GM21526 (cell line): ENCODE results near the gene TSEN34.
"Not testable (repeated sequence)": the region's sequence is repeated elsewhere in the genome, so short reads cannot be mapped to it uniquely, and the experiment has no call there.

Experiments used
- ATAC-seq: cut with Tn5 transposase; IDR thresholded peaks from one replicate; pipeline ENCODE4 v1.9.1; 2021; ENCODE audit warnings: moderate library complexity; ENCODE audit not compliant: unreplicated experiment, low FRiP score

Gene TSEN34

DNA sequence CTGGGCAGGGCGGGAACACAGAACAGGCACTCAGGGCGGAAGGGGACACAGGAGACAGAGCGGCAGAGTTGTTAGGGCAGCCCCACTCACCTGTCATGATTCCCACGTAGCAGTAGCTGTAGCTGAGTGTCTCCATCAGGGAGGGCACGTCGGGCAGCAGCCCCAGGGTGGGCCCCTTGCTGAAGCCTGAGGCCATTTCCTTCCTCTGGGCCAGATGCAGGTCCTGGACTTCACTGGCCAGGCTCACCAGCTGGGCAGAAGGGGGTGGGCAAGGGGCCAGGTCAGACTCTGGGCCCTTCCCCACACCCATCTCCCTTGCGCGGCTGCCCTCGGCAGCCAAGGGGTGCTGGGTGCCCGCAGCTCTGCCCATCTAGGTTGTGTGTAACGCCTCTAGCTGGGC lies 7.7 kb upstream of the TSEN34 start:
- ATAC-seq = no peak

DNA sequence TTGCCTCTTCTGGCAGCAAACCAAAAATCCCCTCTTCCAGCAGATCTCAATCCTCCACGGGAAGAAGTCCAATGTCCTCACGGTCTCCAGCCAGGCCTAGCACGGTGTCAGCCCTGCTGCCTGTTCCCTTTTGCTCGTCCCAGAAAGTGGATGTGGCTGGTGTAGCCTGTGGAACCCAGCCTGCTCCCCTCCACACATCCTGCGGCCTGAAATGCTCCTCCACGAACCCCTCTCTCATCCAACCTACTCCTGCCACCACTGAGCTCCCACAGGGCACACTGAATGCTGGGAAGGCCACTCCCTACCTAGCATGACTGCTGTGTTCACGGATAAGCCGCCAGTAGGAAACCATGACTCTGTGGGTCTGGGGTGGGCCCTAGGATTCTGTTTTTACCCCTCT lies 4.8 kb upstream of the TSEN34 start:
- ATAC-seq = no peak

DNA sequence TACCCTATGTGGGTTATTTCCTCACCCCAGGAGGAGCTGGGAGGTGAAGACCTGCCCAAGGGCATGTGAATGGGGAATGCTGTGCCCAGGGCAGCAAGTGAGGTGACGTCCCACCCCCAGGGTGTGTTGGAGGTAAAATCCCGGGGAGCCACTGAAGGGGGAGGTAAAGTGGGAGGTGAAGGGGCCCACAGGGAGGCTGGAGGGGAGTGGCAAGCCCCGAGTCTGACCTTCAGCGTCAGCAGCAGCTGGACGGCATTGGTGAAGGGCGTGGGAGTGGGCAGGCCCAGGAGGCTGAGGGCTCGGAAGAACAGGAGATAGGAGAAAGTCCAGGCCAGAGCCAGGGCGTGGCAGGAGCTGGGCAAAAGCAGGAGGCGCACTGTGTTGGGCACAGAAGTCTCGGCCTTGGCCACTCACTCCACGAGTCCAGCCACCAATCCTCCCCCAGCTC lies 4.2 kb upstream of the TSEN34 start:
- ATAC-seq = no peak

DNA sequence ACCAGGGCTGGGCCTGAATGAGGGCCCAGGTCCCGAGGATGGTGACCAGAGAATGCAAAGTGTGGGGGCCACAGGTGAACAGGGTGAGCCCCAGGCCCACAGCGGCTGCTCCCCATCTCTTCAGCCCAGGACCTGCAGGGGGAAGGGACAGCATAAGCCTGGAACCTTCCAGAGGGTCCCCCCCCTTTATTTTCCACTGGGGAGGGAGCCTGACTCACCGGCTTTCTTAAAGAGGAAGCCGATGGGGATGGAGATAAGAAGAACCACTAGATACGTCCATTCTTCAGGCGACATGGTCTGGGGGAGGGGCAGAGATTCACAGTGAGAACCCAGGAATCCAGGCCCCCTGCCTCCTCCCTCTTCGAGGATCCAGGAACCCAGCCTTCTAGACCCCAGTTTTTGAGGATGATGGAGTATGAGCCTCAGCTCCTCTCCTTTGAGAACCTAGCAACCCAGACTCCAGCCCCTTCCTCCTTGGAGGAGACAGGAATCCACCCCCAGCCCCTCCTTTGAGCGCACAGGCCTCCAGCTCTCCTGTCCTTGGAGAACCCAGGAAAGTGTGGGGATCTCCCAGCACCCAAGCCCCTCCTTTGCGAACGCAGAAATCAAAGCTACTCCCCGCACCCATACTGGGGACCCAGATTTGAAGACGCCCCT lies 2.8 kb upstream of the TSEN34 start:
- no peak for ATAC-seq

DNA sequence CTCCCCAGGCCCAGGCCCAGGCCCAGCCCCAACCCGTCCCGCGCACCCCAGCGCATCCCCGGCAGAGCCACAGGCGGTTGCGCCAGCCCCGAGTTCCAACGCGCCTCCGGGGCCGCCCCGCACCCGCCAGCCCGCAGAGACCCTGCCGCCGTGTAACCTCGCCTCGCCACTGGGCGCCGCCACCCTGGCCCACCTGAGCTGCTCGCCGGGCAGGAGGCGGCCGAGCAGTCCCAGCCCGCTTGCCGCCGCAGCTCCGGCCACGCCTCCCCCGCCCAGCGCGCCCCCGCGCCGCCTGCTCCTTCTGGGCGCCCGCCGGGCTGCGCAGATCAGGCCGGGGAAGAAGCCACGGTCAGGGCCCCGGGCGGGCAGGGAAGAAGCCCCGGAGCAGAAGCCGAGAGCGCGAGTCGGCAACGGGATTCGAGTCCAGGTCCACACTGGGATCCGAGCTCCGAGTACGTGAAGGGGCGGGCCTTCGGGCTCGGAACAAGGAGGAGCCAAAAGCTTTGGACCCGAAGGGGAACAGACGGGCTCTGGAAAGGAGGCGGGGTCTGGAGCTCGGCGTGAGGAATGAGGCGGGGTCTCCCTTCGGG lies 1.9 kb upstream of the TSEN34 start, which contains the start of gene MBOAT7:
TSS of gene MBOAT7 (minus strand) at position 436 of the 590 bp plus-strand sequence. CDS start 1,072 bp downstream, outside the sequence.
- ATAC-seq = peak; percentile 15

DNA sequence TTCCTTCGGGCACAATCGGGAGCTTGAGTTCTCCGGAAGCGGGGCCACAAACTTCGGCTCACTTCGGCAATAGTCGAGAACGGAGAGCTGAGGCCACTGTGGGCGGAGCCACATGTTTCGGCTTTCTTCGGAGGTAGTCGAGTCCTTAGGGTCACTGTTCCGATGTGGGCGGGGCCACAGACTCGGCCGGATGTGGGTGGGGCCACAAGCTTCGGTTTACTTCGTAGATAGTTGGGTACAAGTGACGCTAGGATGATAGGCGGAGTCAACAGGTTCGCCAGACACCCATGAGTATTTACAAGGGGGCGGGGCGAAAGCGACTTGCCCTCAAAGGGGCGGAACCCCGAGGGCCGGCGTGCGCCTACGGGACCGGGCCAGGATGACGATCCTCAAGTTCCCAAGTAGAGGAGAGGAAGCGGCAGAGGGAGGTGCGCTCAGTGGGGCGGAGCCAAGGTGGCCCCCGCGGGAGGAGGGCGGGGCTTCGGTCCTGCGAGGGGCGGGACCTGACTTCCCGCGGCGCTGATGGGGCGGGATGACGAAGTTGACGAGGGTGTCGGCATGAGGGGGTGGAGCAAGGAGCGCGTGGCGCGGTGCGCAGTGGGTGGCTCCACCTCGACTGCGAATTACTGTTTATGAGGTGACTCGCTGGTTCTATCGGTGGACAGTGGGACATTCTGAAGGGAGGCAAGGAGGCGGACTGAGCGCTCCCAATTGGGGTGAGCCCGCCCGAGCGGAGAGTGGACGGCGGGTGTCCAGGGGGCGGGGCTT lies 1.2 kb upstream of the TSEN34 start:
- peak; percentile 43 for ATAC-seq

DNA sequence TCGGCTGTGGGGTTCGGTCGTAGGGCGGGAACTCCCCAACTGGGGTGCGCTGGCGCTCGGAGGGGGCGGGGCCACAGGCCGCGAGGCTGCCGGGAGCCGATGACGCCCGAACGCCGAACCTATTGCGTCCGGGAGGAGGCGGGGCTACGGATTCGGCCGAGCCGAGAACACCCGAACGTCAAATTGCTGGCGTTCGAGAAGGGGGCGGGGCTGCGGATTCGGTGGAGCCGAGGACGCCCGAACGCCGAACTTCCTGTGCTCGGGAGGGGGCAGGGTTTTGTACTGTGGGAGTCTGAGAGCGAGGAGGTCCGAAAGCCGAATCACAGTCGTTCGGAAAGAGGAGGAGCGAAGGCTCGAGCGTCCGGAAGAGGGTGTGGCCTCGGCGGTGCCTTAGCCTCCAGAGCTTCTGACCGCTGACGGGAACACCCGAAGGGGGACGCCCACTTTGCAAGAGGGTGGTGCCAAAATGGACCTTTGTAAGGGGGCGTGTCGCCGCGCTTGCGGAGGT lies 551 bp upstream of the TSEN34 start:
- ATAC-seq = peak; percentile 47

DNA sequence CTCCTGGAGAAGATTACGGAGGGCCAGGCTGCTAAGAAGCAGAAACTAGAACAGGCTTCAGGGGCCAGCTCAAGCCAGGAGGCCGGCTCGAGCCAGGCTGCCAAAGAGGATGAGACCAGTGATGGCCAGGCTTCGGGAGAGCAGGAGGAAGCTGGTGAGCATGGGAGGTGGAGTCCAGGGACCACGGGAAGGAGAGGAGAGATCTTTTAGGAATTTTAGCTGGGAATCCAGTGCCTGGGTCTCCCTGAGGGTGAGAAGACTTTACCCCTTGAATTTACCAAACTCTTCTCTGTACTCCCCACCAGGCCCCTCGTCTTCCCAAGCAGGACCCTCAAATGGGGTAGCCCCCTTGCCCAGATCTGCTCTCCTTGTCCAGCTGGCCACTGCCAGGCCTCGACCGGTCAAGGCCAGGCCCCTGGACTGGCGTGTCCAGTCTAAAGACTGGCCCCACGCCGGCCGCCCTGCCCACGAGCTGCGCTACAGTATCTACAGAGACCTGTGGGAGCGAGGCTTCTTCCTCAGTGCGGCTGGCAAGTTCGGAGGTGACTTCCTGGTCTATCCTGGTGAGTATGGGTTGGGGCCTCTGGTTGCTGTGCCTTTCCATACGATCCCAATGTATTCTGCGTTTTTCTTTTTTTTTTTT lies 824 bp downstream of the TSEN34 start:
- no peak for ATAC-seq

DNA sequence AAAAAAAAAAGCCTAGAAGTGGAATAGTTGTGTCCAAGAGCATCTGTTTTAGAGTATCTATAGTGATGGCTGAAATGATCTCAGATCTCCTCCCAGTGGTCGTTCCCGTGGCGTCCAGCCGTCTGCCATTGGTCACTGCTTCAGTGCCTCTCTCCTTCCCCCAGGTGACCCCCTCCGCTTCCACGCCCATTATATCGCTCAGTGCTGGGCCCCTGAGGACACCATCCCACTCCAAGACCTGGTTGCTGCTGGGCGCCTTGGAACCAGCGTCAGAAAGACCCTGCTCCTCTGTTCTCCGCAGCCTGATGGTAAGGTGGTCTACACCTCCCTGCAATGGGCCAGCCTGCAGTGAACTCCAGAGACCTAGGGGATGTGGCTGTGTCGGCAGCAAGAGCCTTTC lies 1.9 kb downstream of the TSEN34 start:
- no peak for ATAC-seq

DNA sequence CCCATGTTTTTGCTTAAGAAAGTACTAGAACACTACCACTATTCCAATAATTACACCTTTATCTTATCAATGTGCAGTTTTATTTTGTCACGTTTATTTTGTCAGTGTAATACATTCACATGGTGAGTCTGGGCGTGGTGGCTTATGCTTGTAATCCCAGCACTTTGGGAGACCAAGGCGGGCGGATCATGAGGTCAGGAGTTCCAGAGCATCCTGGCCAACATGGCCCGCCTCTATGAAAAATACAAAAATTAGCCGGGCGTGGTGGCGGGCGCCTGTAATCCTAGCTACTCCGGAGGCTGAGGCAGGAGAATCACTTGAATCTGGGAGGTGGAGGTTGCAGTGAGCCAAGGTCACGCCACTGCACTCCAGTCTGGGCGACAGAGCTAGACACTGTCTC lies 3.4 kb downstream of the TSEN34 start:
- ATAC-seq = not testable (repeated sequence)

DNA sequence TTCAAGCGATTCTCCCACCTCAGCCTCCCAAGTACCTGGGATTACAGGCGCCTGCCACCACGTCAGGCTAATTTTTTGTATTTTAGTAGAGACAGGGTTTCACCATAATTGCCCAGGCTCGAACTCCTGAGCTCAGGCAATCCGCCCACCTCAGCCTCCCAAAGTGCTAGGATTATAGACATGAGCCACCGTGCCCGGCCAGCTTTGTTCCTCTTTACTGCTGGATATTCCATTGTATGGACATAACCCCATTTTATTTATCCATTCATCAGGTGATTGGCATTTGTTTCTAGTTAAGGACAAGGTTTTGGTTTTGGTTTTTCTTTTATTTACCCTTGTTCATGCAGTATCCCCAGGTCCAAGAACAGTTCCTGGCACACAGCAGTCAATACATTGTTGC lies 5.4 kb downstream of the TSEN34 start:
- ATAC-seq = no peak

DNA sequence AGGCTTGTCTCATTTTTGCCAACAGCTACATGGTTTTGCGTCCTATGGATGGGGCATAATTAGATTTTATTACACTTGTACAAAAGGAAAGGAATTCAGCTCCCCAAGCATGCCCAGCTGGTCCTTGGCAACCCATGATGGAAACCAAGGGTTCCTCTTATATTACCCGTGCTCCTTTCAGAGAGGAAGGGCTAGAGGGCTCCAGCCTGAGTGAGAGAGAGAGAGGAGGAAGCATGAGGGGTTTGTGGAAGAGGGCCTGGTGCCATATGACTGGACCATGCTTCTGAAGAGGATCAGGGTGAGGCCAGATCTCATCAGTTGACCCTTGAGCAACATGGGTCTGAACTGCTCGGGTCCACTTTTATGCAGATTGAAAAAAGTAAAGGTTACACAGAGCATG lies 6.0 kb downstream of the TSEN34 start:
- no peak for ATAC-seq

DNA sequence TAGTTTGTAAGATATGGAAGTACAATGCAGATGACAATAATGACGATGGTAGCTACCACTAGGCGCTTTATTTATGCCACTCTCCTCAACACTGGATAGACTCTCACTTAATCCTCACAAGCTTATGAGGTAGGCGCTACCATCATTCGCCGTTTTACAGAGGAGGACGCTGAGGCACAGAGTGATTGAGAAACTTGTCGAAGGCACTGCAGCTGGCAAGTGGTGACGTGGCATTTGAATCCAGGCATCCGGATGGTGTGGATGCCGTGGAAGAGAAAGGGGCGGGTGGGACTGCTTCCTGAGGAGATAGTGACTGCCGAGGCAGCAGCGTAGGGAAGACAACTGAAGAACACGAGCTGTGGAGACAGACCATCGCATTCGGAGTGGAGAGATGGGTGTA lies 8.3 kb downstream of the TSEN34 start:
- no peak for ATAC-seq

DNA sequence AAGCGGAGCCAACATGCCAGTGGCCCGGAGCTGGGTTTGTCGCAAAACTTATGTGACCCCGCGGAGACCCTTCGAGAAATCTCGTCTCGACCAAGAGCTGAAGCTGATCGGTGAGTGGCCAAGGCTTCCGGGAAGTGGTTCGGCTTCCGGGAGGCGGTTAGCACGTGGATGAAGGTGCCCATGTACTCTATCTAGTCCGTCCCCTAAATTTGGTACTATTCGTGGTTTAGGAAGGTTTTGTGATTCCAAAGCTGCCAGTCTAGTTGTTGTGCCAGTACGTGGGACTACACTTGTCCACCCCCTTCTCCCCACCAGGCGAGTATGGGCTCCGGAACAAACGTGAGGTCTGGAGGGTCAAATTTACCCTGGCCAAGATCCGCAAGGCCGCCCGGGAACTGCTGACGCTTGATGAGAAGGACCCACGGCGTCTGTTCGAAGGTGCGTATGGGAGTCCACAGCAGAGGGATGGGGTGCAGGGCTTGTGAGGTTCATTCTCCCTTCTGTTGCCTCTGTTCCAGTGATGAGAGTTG lies 10.1 kb downstream of the TSEN34 start:
- no peak for ATAC-seq

DNA sequence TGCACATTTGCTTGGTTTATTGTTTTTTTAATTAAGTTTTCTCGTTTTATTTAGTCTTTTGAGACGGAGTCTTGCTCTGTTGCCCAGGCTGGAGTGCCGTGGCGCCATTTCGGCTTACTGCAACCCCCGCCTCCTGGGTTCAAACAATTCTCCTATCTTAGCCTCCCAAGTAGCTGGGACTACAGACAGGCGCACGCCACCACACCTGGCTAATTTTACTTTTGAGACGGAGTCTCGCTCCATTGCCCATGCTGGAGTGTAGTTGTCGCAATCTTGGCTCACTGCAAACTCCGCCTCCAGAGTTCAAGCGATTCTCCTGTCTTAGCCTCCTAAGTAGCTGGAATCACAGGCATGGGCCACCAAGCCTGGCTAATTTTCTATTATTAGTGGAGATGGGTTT lies 10.9 kb downstream of the TSEN34 start:
- no peak for ATAC-seq

DNA sequence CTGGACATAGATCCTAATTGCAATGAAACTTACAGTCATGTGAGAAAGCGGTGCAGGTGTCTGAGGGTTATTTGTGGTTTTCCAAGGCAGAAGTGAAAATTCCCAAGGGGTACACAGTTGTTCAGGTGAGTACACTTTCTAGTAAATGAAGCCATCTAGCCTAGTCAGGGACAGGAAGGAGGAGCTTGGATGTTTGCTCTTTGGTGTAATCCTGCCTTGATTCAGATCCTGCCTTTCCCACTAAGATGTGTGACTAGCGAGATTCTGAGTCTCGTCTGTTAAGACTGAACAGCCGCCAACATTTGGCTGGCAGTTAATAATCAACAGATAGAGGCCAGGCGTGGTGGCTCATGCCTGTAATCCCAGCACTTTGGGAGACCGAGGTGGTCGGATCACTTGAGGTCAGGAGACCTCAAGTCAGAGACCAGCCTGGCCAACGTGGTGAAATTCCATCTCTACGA lies 12.1 kb downstream of the TSEN34 start:
- no peak for ATAC-seq

DNA sequence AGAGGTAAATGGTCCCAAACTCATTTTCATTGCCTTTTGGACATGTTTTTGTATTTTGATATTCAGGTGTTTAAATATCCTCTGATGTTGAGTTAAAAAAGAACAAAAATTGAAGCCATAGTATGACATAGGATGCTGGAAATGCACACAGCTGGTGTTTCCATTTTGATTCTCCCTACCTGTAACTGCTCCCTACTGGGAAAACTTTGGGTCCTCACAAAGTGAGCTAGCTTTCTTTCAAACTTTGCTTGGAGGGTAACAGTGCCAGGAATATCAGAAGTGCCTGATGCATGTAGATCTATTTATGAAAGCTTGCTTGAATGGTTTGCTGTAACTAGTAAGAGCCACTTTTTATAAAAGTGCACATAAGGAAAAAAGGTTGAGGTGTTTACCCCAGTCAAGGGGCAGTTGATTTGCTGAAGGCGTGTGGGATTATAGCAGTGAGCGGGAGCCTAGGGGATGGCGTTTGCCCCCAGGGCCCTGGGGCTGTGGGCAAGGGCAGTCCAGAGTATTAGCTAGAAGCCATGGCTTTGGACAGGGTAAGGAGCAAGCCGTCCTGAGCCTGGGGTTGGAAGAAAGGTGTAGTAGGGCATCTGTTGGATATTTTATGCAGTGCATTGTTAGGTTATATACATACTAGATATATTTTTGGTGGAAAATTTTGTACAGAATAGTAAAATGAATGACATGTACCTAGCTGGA lies 13.8 kb downstream of the TSEN34 start:
- no peak for ATAC-seq

DNA sequence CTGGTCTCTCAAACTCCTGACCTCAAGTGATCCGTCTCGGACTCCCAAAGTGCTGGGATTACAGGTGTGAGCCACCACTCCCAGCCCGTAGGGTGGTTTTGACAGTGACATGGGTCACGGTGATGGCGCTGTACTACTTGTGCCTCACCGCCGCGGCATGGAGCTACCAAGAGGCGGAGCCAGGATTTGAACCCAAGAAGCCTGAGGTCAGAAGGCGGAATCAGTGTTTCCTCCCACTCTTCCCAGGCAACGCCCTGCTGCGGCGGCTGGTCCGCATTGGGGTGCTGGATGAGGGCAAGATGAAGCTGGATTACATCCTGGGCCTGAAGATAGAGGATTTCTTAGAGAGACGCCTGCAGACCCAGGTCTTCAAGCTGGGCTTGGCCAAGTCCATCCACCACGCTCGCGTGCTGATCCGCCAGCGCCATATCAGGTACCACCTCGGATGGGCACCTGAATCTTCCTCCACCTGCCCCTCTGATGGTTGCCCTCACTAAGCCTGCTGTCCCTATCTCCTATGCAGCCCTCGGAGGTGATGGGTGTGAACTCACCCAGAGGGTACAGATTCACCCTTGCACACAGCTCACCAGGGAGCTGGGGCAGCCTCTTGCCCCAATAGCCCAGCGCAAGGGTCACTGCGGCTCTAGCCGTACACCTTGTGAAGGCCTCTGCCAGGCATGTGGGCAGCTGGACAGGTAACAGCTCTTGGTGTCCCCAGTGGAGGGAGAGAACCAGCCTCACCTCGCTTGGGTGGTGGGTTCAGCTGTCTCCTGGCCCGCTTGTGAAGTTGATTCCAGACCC lies 15.1 kb downstream of the TSEN34 start:
- no peak for ATAC-seq

DNA sequence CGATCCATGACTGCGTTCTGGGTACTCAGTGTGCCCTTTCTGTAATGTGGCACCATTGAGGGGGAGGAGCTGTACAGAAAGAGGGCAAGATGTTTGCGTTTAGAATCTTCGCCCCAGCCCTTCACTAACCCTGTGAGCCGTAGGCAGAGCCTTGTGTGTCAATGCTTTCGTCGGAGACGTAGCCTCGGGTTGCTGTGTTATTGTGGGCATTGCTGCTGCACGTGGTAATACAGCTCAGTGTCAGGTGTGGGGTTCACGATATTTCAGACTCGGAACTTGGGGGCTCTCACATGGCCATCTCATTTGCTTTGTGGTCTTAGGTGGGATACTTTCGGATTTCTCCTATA lies 15.7 kb downstream of the TSEN34 start:
- no peak for ATAC-seq
